CD14-positive monocyte (primary cell): ENCODE data around the gene CALY. TPM values are rescaled to one million over a fixed set of nuclear protein-coding genes. Genes with fewer than 3 reads are reported as not detected.

ENCODE experiments used
- DNase-seq, 3 donors: peaks; one replicate each; pipeline ENCODE4 v3.0.0-alpha.2; 2011 to 2022
- H2AFZ ChIP-seq: 2 replicates; pipeline ENCODE4 v1.6.0; 2012; ENCODE audit warnings: mild to moderate bottlenecking, low read depth, low read length, inconsistent platforms; ENCODE audit not compliant: insufficient read depth, poor library complexity, severe bottlenecking
- H3K27ac ChIP-seq, 2 donors: 1 replicate in 1 of 2; 2 replicates in 1 of 2; pipeline ENCODE4 v1.5.1; 2012 to 2013; ENCODE audit warnings: low read length in 2 of 2, control low read depth in 1 of 2, inconsistent platforms in 1 of 2, low read depth in 1 of 2, mild to moderate bottlenecking in 1 of 2
- H3K27me3 ChIP-seq, 2 donors: one replicate each; pipeline versions ENCODE4 v1.6.0 to v1.6.1; 2011 to 2013; ENCODE audit warnings: low read length in 2 of 2; ENCODE audit not compliant: control insufficient read depth in 2 of 2, insufficient read depth in 2 of 2
- H3K36me3 ChIP-seq, 2 donors: replicated peaks in 1 of 2; 1 replicate in 1 of 2; 2 replicates in 1 of 2; pipeline versions ENCODE4 v1.5.1 to v1.6.1; 2012 to 2013; ENCODE audit warnings: low read length in 2 of 2, control low read depth in 1 of 2, inconsistent platforms in 1 of 2, mild to moderate bottlenecking in 1 of 2; ENCODE audit not compliant: insufficient read depth in 2 of 2, control insufficient read depth in 1 of 2
- H3K4me1 ChIP-seq, 2 donors: 1 replicate in 1 of 2; 2 replicates in 1 of 2; pipeline versions ENCODE4 v1.5.1 to v1.6.1; 2012 to 2013; ENCODE audit warnings: low read length in 2 of 2, control low read depth in 1 of 2, inconsistent platforms in 1 of 2, mild to moderate bottlenecking in 1 of 2, moderate library complexity in 1 of 2; ENCODE audit not compliant: insufficient read depth in 2 of 2, control insufficient read depth in 1 of 2
- H3K4me2 ChIP-seq: replicated peaks from 2 replicates; pipeline ENCODE3; 2012; ENCODE audit warnings: low read length, moderate library complexity, mild to moderate bottlenecking; ENCODE audit not compliant: poor library complexity, severe bottlenecking; ENCODE audit errors: extremely low read depth
- H3K4me3 ChIP-seq, 3 experiments: fragments of 200-600 bp in 1 of 3; sonication (generic) in 1 of 3; replicated peaks in 1 of 3; 1 replicate in 2 of 3; 2 replicates in 1 of 3; pipeline ENCODE4 v1.5.1; 2011 to 2013; ENCODE audit warnings: low read length in 3 of 3, mild to moderate bottlenecking in 3 of 3, control low read depth in 2 of 3, low read depth in 2 of 3, inconsistent platforms in 1 of 3, moderate library complexity in 1 of 3
- H3K79me2 ChIP-seq: 2 replicates; pipeline ENCODE4 v1.6.0; 2012; ENCODE audit warnings: mild to moderate bottlenecking, control low read depth, inconsistent platforms, low read length, moderate library complexity; ENCODE audit not compliant: insufficient read depth
- H3K9ac ChIP-seq: 2 replicates; pipeline ENCODE4 v1.6.0; 2017; ENCODE audit warnings: low read length, mild to moderate bottlenecking; ENCODE audit not compliant: insufficient read depth, poor library complexity, severe bottlenecking
- H3K9me3 ChIP-seq, 2 donors: replicated peaks in 1 of 2; 1 replicate in 1 of 2; 2 replicates in 1 of 2; pipeline versions ENCODE4 v1.5.1 to v1.6.1; 2012 to 2013; ENCODE audit warnings: low read length in 2 of 2, control low read depth in 1 of 2; ENCODE audit not compliant: control insufficient read depth in 1 of 2, insufficient read depth in 1 of 2
- H4K20me1 ChIP-seq: 2 replicates; pipeline ENCODE4 v1.6.0; 2012; ENCODE audit warnings: mild to moderate bottlenecking, low read length, control low read depth, moderate library complexity; ENCODE audit not compliant: insufficient read depth
- H3K27ac Mint-ChIP-seq, 7 donors: one replicate each; pipeline ENCODE4 v1.8.0; 2020; ENCODE audit warnings: mild to moderate bottlenecking in 7 of 7, mixed read lengths in 7 of 7, moderate library complexity in 6 of 7, inconsistent platforms in 2 of 7
- H3K27me3 Mint-ChIP-seq, 3 donors: one replicate each; pipeline ENCODE4 v1.8.0; 2021 to 2022; ENCODE audit warnings: low read depth in 3 of 3, mild to moderate bottlenecking in 3 of 3, mixed read lengths in 3 of 3, moderate library complexity in 3 of 3, inconsistent platforms in 1 of 3
- H3K36me3 Mint-ChIP-seq, 2 donors: one replicate each; pipeline ENCODE4 v1.8.0; 2020; ENCODE audit warnings: mixed read lengths in 2 of 2, inconsistent platforms in 1 of 2, mild to moderate bottlenecking in 1 of 2
- H3K4me1 Mint-ChIP-seq: one replicate; pipeline ENCODE4 v1.8.0; 2020; ENCODE audit warnings: mild to moderate bottlenecking, mixed read lengths
- H3K4me3 Mint-ChIP-seq, 2 donors: one replicate each; pipeline ENCODE4 v1.8.0; 2020; ENCODE audit warnings: mild to moderate bottlenecking in 2 of 2, mixed read lengths in 2 of 2, moderate library complexity in 1 of 2
- H3K9me3 Mint-ChIP-seq, 7 donors: one replicate each; pipeline ENCODE4 v1.8.0; 2020 to 2022; ENCODE audit warnings: mixed read lengths in 7 of 7, mild to moderate bottlenecking in 6 of 7, moderate library complexity in 6 of 7, inconsistent platforms in 2 of 7
- CTCF ChIP-seq: fragments of 200-600 bp; IDR thresholded peaks from one replicate; pipeline ENCODE4 v1.8.0; 2022; ENCODE audit warnings: antibody characterized with exemption, mild to moderate bottlenecking
- WGBS: methylation state at CpG from one replicate; pipeline ENCODE4 v1.1.5; 2013; ENCODE audit warnings: missing lambda C conversion rate; ENCODE audit not compliant: insufficient coverage; 5-methylcytosine and 5-hydroxymethylcytosine counted together
- intact Hi-C, 2 donors: fragments of 100-400 bp; cut with micrococcal nuclease; formaldehyde crosslinking; loops; one replicate each; pipeline versions ENCODE4 v1.15.0 to v1.15.1; 2023
- polyA plus RNA-seq, 3 donors: library from polyadenylated mRNA; depleted of rRNA in 1 of 3; unstranded in 2 of 3; stranded (reverse) in 1 of 3; fragments of 300-500 nt in 2 of 3; fragments of >200 nt in 1 of 3; fragmentation: Illumina TruSeq in 2 of 3; gene quantifications; 1 replicate in 2 of 3; 2 replicates in 1 of 3; pipeline ENCODE4 v1.2.3, GENCODE V29; 2012 to 2021

The CALY gene
- polyA plus RNA-seq, 3 donors: not detected

DNA sequence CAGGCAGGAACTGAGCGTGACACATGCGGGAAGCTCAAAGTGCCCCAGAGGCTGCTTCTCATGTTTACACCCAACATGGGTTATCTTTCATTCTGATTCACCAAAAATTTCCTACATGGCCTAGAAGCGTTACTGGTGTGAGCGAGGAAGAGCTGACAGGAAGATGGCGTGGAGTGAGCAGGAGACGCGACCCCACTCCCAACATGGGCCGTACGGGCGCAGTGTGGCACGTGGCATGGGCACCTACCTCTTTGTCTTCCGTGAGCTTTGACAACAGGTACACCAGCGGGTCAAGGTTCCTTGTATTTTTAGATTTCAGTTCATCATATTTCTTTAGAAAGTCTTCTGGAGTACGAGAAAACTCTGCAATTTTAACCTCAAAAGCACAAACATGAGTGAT is 37.0 kb downstream of the CALY start:
- no peak overlapping the region for H3K27ac ChIP-seq
- peaks cover 1 to 9% of the 10 kb centered on the region in 2 donors for H3K4me1 ChIP-seq
- H3K4me3 Mint-ChIP-seq: no peak overlapping the region
- TF ChIP-seq CTCF: no peak
- peaks cover 35% of the 10 kb centered on the region for H4K20me1 ChIP-seq
- WGBS: 100% methylated on average over 9 of the region's 14 CpGs
- intact Hi-C loops: no loop called here
- peaks cover 72 to 93% of the 10 kb centered on the region in 2 donors for H3K36me3 ChIP-seq
- no peak overlapping the region for H3K27ac Mint-ChIP-seq
- no peak overlapping the region for H3K4me3 ChIP-seq
- H3K9me3 ChIP-seq: no peaks in the 10 kb centered on the region
- peaks cover 0 to 4% (median 0%) of the 10 kb centered on the region in 7 donors for H3K9me3 Mint-ChIP-seq
- H3K27me3 Mint-ChIP-seq: no peaks in the 10 kb centered on the region
- no peaks in the 10 kb centered on the region for H3K27me3 ChIP-seq
- H3K4me2 ChIP-seq: no peak overlapping the region
- peaks cover 87 to 95% of the 10 kb centered on the region in 2 donors for H3K36me3 Mint-ChIP-seq
- H3K4me1 Mint-ChIP-seq: peaks cover 2% of the 10 kb centered on the region
- DNase-seq: no peak
- H2AFZ ChIP-seq: no peak overlapping the region
- H3K79me2 ChIP-seq: peaks cover 23% of the 10 kb centered on the region
- no peak overlapping the region for H3K9ac ChIP-seq

DNA sequence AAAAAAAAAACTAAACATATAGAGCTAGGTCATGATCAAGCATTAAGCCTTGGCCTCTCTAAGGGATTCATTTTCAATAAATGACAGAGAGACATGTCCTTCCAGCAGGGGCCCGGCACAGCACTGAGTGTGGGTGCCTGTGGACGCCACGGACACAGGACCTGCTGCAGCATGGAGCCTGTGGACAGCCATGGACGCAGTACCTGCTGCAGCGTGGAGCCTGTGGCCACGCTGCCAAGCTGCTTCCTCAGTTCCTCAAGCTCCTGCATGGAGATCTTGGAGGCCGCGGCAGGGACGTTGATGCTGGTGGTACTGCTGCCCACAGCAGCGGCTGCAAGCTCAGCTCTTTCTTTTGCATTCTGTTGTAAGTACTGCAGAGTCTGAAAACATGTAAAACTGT is 37.5 kb downstream of the CALY start:
- Histone ChIP-seq H4K20me1 (peaks cover 33% of the 10 kb centered on the region), H3K27me3 (no peaks in the 10 kb centered on the region), H3K4me1 (peaks cover 6 to 13% of the 10 kb centered on the region in 2 donors), H3K79me2 (peaks cover 20% of the 10 kb centered on the region), H2AFZ (no peak overlapping the region), H3K4me2 (no peak overlapping the region), H3K4me3 (no peak overlapping the region), H3K27ac (no peak overlapping the region), H3K9ac (no peak overlapping the region), H3K36me3 (peaks cover 72 to 96% of the 10 kb centered on the region in 2 donors), H3K9me3 (no peaks in the 10 kb centered on the region)
- 99% methylated on average over 10 of the region's 10 CpGs for WGBS
- no peak overlapping the region for H3K27ac Mint-ChIP-seq
- H3K9me3 Mint-ChIP-seq: peaks cover 0 to 3% (median 0%) of the 10 kb centered on the region in 7 donors
- no peak for DNase-seq
- no peaks in the 10 kb centered on the region for H3K27me3 Mint-ChIP-seq
- H3K4me3 Mint-ChIP-seq: no peak overlapping the region
- H3K4me1 Mint-ChIP-seq: peaks cover 6% of the 10 kb centered on the region
- TF ChIP-seq CTCF: no peak
- intact Hi-C loops: no loop called here
- H3K36me3 Mint-ChIP-seq: peaks cover 89 to 95% of the 10 kb centered on the region in 2 donors
